ENCODE measurements around the gene SAP30. TPM values are rescaled to one million over a fixed set of nuclear protein-coding genes. Genes with fewer than 3 reads are reported as not detected.

Gene SAP30
- total and polyA plus RNA-seq, 9 of the 15 experiments (the other 6 are each of a cell fraction or from before 2014, with no cell fraction given): 5.9 to 51.1 (median 32.6) TPM

DNA sequence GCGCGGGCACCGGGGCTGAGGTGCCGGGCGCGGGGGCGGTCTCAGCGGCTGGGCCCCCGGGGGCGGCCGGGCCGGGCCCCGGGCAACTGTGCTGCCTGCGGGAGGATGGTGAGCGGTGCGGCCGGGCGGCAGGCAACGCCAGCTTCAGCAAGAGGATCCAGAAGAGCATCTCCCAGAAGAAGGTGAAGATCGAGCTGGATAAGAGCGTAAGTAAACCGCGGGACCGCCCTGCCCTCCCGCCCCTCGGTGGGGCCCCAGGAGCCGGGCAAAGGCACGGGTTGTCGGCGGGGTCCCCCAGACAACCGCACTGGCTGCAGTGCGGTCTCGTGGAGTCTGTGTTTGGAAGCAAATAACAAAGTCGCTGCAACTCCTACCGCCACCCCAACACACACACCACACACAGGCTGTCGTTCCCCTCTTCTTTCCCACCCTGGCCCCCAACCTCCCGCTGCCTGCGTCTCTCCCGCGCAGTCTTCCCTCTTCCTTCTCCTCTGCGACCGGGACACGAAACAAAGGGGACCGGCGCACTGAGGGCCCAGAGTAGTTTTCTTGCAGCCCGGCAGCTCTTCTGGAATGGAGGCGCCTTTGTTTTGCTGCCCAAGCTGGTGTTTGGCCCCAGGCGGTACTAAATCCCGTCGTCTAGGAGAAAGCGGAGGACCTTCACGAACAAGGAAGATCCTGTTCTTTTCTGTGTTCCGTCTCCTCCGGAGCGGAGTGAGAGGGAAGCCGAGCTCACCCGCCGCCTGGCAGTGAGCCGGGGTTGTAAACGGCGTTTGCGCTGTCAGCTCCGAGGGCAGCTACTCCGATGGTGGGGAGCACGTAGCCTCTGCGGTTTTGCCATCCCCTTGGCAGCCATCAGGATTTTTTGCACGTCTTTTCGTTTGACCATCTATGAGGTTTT is 788 bp downstream of the SAP30 start (continued):
- TF ChIP-seq, protein P1, sequence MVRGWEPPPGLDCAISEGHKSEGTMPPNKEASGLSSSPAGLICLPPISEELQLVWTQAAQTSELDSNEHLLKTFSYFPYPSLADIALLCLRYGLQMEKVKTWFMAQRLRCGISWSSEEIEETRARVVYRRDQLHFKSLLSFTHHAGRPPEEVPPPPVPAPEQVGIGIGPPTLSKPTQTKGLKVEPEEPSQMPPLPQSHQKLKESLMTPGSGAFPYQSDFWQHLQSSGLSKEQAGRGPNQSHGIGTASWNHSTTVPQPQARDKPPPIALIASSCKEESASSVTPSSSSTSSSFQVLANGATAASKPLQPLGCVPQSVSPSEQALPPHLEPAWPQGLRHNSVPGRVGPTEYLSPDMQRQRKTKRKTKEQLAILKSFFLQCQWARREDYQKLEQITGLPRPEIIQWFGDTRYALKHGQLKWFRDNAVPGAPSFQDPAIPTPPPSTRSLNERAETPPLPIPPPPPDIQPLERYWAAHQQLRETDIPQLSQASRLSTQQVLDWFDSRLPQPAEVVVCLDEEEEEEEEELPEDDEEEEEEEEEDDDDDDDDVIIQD (CRISPR knock-in tag; IDR thresholded peaks at IDR 0.05): no peak
- TF ChIP-seq SMAD3 (CRISPR knock-in tag; conservative IDR thresholded peaks at IDR 0.05) (no peak), EGR1 (conservative IDR thresholded peaks at IDR 0.05) (no peak), KDM4B (IDR thresholded peaks at IDR 0.05; ENCODE audit: borderline replicate concordance in 2 of 2, low read depth in 1 of 2) (no peak), THRAP3 (IDR thresholded peaks at IDR 0.05; ENCODE audit: borderline replicate concordance) (no peak), ARNT (IDR thresholded peaks at IDR 0.05) (no peak), MAFK (IDR thresholded peaks at IDR 0.05; ENCODE audit: low read length) (no peak), HLTF (IDR thresholded peaks at IDR 0.05) (no peak), KLF1 (tag; IDR thresholded peaks at IDR 0.05) (no peak), SIN3A (IDR thresholded peaks at IDR 0.05; ENCODE audit: borderline replicate concordance in 2 of 2, control insufficient read depth in 1 of 2, low read depth in 2 of 2, low read length in 2 of 2) (peak in 1 of 2 experiments; percentile 17; a peak in 2 of 4 replicates), PHF20 (IDR thresholded peaks at IDR 0.05; ENCODE audit: partially characterized antibody) (no peak), NFIC (IDR thresholded peaks at IDR 0.05) (peak; percentile 22; the same call in 1 of the 2 replicates), NFYB (IDR thresholded peaks at IDR 0.05; ENCODE audit: extremely low read depth, insufficient read length) (no peak), NCOA6 (IDR thresholded peaks at IDR 0.05) (no peak), CHD1 (IDR thresholded peaks at IDR 0.05; ENCODE audit: low read length) (peak; percentile 95), SIRT6 (IDR thresholded peaks at IDR 0.05; ENCODE audit: low read depth, low read length) (no peak), PCBP1 (IDR thresholded peaks at IDR 0.05; ENCODE audit: low read depth, low read length, poor library complexity, severe bottlenecking) (no peak), TARDBP (IDR thresholded peaks at IDR 0.05) (no peak), SAFB (IDR thresholded peaks at IDR 0.05; ENCODE audit: borderline replicate concordance, low read depth, low read length) (no peak), SMAD1 (IDR thresholded peaks at IDR 0.05; ENCODE audit: low read depth, low read length, partially characterized antibody) (no peak), ARHGAP35 (IDR thresholded peaks at IDR 0.05; ENCODE audit: partially characterized antibody) (no peak), POLR2H (tag; IDR thresholded peaks at IDR 0.05; ENCODE audit: low read depth) (no peak), NR1H2 (CRISPR knock-in tag; IDR thresholded peaks at IDR 0.05) (no peak), ZNF384 (IDR thresholded peaks at IDR 0.05; ENCODE audit: low read depth, low read length) (no peak), EP300 (IDR thresholded peaks at IDR 0.05; ENCODE audit: low read length) (peak; percentile 14; the same call in 1 of the 2 replicates), CC2D1A (IDR thresholded peaks at IDR 0.05) (no peak)
- TF ChIP-seq, protein P2, sequence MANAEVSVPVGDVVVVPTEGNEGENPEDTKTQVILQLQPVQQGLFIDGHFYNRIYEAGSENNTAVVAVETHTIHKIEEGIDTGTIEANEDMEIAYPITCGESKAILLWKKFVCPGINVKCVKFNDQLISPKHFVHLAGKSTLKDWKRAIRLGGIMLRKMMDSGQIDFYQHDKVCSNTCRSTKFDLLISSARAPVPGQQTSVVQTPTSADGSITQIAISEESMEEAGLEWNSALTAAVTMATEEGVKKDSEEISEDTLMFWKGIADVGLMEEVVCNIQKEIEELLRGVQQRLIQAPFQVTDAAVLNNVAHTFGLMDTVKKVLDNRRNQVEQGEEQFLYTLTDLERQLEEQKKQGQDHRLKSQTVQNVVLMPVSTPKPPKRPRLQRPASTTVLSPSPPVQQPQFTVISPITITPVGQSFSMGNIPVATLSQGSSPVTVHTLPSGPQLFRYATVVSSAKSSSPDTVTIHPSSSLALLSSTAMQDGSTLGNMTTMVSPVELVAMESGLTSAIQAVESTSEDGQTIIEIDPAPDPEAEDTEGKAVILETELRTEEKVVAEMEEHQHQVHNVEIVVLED (CRISPR knock-in tag; IDR thresholded peaks at IDR 0.05): no peak
- TF ChIP-seq, protein P3, sequence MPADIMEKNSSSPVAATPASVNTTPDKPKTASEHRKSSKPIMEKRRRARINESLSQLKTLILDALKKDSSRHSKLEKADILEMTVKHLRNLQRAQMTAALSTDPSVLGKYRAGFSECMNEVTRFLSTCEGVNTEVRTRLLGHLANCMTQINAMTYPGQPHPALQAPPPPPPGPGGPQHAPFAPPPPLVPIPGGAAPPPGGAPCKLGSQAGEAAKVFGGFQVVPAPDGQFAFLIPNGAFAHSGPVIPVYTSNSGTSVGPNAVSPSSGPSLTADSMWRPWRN (IDR thresholded peaks at IDR 0.05; ENCODE audit: low read depth): no peak
